NT2/D1 (cell line): ENCODE results near the gene SLC4A7.

ENCODE experiments used
- DNase-seq: peaks from one replicate; pipeline ENCODE4 v3.0.0-alpha.2; 2011; ENCODE audit warnings: low read depth, low spot score
- H3K27me3 ChIP-seq: 2 replicates; pipeline ENCODE4 v1.6.0; 2011; ENCODE audit warnings: mild to moderate bottlenecking; ENCODE audit not compliant: insufficient read length, insufficient read depth
- H3K36me3 ChIP-seq: 2 replicates; pipeline ENCODE4 v1.6.1; 2011; ENCODE audit warnings: mild to moderate bottlenecking, low read length, mixed read lengths; ENCODE audit not compliant: insufficient read depth, insufficient read length
- H3K4me1 ChIP-seq: 2 replicates; pipeline ENCODE4 v1.5.1; 2011; ENCODE audit not compliant: insufficient read depth, insufficient read length
- H3K4me3 ChIP-seq: 2 replicates; pipeline ENCODE4 v1.5.1; 2011; ENCODE audit warnings: low read depth; ENCODE audit not compliant: insufficient read length
- H3K9ac ChIP-seq: 2 replicates; pipeline ENCODE4 v1.6.0; 2011; ENCODE audit warnings: low read depth; ENCODE audit not compliant: insufficient read length
- H3K9me3 ChIP-seq: 2 replicates; pipeline ENCODE4 v1.5.1; 2011; ENCODE audit warnings: mild to moderate bottlenecking, low read length; ENCODE audit not compliant: insufficient read depth
- SUZ12 ChIP-seq: IDR thresholded peaks from 2 replicates; pipeline ENCODE4 v1.6.1; 2011; ENCODE audit not compliant: insufficient read length, insufficient read depth; ENCODE audit errors: extremely low read depth
- YY1 ChIP-seq: IDR thresholded peaks from 2 replicates; pipeline ENCODE4 v1.6.1; 2011; ENCODE audit not compliant: insufficient read length, insufficient read depth
- ZNF274 ChIP-seq: IDR thresholded peaks from 2 replicates; pipeline ENCODE4 v1.6.1; 2011; ENCODE audit warnings: mild to moderate bottlenecking, low read depth, low read length

Gene SLC4A7

GRCh38 chr3:27486336-27486735 is 2.2 kb upstream of the SLC4A7 start:
- H3K4me3 ChIP-seq: no peak overlapping the region

GRCh38 chr3:27485866-27486265 is 1.7 kb upstream of the SLC4A7 start:
- no peak for DNase-seq
- Histone ChIP-seq H3K4me3 (no peak overlapping the region), H3K27me3 (no peaks in the 10 kb centered on the region), H3K4me1 (no peaks in the 10 kb centered on the region), H3K36me3 (peaks cover 7% of the 10 kb centered on the region), H3K9ac (no peak overlapping the region), H3K9me3 (no peaks in the 10 kb centered on the region)
- no peak for TF ChIP-seq SUZ12
- no peak for TF ChIP-seq YY1
- no peak for TF ChIP-seq ZNF274

More at GRCh38 chr3:27486336-27486735, 2.2 kb upstream of the SLC4A7 start:
- H3K4me1 ChIP-seq: no peaks in the 10 kb centered on the region
- DNase-seq: no peak
- TF ChIP-seq SUZ12 (no peak), ZNF274 (no peak), YY1 (no peak)
- peaks cover 7% of the 10 kb centered on the region for H3K36me3 ChIP-seq
- no peak overlapping the region for H3K9ac ChIP-seq
- no peaks in the 10 kb centered on the region for H3K27me3 ChIP-seq
- H3K9me3 ChIP-seq: no peaks in the 10 kb centered on the region

GRCh38 chr3:27483117-27484014 is 818 bp downstream of the SLC4A7 start:
- peak; percentile 22 for DNase-seq
- Histone ChIP-seq H3K4me1 (no peaks in the 10 kb centered on the region), H3K27me3 (no peaks in the 10 kb centered on the region), H3K36me3 (peaks cover 19% of the 10 kb centered on the region), H3K4me3 (peak overlapping the region; percentile 66), H3K9ac (peak overlapping the region; percentile 76), H3K9me3 (no peaks in the 10 kb centered on the region)
- TF ChIP-seq YY1: no peak
- no peak for TF ChIP-seq ZNF274
- TF ChIP-seq SUZ12: no peak

GRCh38 chr3:27479806-27480543 is 4.2 kb downstream of the SLC4A7 start:
- TF ChIP-seq SUZ12 (no peak), ZNF274 (no peak), YY1 (no peak)
- peaks cover 39% of the 10 kb centered on the region for H3K36me3 ChIP-seq

GRCh38 chr3:27471923-27472550 is 12.1 kb downstream of the SLC4A7 start:
- Histone ChIP-seq H3K36me3 (peaks cover 41% of the 10 kb centered on the region), H3K4me1 (no peaks in the 10 kb centered on the region), H3K9ac (no peak overlapping the region), H3K4me3 (no peak overlapping the region), H3K9me3 (no peaks in the 10 kb centered on the region; the same call in 1 of the 2 replicates), H3K27me3 (no peaks in the 10 kb centered on the region)
- no peak for DNase-seq
- no peak for TF ChIP-seq ZNF274
- TF ChIP-seq SUZ12: no peak
- no peak for TF ChIP-seq YY1

More at GRCh38 chr3:27479806-27480543, 4.2 kb downstream of the SLC4A7 start:
- H3K27me3 ChIP-seq: no peaks in the 10 kb centered on the region
- DNase-seq: no peak
- H3K4me3 ChIP-seq: no peak overlapping the region
- H3K9ac ChIP-seq: no peak overlapping the region
- no peaks in the 10 kb centered on the region; the same call in 1 of the 2 replicates for H3K9me3 ChIP-seq
- no peaks in the 10 kb centered on the region for H3K4me1 ChIP-seq

GRCh38 chr3:27468283-27468886 is 15.8 kb downstream of the SLC4A7 start:
- no peak overlapping the region for H3K4me3 ChIP-seq
- no peak overlapping the region for H3K9ac ChIP-seq
- no peaks in the 10 kb centered on the region for H3K4me1 ChIP-seq
- H3K9me3 ChIP-seq: no peaks in the 10 kb centered on the region; the same call in 1 of the 2 replicates
- no peaks in the 10 kb centered on the region for H3K27me3 ChIP-seq
- no peak for DNase-seq
- TF ChIP-seq SUZ12 (no peak), YY1 (no peak), ZNF274 (no peak)
- peaks cover 40% of the 10 kb centered on the region for H3K36me3 ChIP-seq
